ENCODE measurements around the gene LOC128125822.

DNA sequence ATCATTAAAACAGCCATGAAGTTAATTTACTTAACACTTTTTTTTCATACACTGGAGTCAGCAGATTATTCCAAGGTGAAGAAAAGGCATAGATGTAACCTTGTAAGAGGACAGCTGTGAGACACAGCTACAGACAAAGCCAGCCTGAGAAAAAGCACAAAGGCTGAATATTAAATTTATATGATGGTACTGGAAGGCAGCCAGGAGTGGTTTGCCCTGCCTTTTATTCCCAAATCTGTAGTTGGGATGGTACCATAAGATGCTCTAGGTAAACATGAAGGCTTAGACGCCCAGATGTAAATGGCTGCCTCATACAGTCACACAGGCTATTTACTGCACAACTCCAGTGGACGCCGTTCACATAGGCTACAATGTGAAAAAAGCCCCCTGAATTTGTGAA is 42.1 kb upstream of the LOC128125822 start:
- TF ChIP-seq, protein P1, sequence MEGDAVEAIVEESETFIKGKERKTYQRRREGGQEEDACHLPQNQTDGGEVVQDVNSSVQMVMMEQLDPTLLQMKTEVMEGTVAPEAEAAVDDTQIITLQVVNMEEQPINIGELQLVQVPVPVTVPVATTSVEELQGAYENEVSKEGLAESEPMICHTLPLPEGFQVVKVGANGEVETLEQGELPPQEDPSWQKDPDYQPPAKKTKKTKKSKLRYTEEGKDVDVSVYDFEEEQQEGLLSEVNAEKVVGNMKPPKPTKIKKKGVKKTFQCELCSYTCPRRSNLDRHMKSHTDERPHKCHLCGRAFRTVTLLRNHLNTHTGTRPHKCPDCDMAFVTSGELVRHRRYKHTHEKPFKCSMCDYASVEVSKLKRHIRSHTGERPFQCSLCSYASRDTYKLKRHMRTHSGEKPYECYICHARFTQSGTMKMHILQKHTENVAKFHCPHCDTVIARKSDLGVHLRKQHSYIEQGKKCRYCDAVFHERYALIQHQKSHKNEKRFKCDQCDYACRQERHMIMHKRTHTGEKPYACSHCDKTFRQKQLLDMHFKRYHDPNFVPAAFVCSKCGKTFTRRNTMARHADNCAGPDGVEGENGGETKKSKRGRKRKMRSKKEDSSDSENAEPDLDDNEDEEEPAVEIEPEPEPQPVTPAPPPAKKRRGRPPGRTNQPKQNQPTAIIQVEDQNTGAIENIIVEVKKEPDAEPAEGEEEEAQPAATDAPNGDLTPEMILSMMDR (IDR thresholded peaks at IDR 0.05; ENCODE audit: poor library complexity, severe bottlenecking) = no peak
- no peak for TF ChIP-seq EP300 (conservative IDR thresholded peaks at IDR 0.05; ENCODE audit: poor library complexity, severe bottlenecking)
- TF ChIP-seq, protein P2, sequence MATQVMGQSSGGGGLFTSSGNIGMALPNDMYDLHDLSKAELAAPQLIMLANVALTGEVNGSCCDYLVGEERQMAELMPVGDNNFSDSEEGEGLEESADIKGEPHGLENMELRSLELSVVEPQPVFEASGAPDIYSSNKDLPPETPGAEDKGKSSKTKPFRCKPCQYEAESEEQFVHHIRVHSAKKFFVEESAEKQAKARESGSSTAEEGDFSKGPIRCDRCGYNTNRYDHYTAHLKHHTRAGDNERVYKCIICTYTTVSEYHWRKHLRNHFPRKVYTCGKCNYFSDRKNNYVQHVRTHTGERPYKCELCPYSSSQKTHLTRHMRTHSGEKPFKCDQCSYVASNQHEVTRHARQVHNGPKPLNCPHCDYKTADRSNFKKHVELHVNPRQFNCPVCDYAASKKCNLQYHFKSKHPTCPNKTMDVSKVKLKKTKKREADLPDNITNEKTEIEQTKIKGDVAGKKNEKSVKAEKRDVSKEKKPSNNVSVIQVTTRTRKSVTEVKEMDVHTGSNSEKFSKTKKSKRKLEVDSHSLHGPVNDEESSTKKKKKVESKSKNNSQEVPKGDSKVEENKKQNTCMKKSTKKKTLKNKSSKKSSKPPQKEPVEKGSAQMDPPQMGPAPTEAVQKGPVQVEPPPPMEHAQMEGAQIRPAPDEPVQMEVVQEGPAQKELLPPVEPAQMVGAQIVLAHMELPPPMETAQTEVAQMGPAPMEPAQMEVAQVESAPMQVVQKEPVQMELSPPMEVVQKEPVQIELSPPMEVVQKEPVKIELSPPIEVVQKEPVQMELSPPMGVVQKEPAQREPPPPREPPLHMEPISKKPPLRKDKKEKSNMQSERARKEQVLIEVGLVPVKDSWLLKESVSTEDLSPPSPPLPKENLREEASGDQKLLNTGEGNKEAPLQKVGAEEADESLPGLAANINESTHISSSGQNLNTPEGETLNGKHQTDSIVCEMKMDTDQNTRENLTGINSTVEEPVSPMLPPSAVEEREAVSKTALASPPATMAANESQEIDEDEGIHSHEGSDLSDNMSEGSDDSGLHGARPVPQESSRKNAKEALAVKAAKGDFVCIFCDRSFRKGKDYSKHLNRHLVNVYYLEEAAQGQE (IDR thresholded peaks at IDR 0.05; ENCODE audit: borderline replicate concordance) = no peak
- no peak for TF ChIP-seq POLR2AphosphoS5 (IDR thresholded peaks at IDR 0.05)
- TF ChIP-seq EZH2 (IDR thresholded peaks at IDR 0.05; ENCODE audit: borderline replicate concordance, insufficient read depth, low read length, poor library complexity, severe bottlenecking) = no peak
- TF ChIP-seq MXI1 (conservative IDR thresholded peaks at IDR 0.05; ENCODE audit: poor library complexity, severe bottlenecking) = no peak

All from neural cell (in vitro differentiated cells).